GM21515 (cell line): ENCODE data around the gene RMC1.
A peak's percentile ranks its signal among the peaks of the same experiment; 100 is the strongest.

ENCODE experiments used
- ATAC-seq: cut with Tn5 transposase; IDR thresholded peaks from one replicate; pipeline ENCODE4 v1.9.1; 2021; ENCODE audit not compliant: unreplicated experiment

Gene RMC1

DNA sequence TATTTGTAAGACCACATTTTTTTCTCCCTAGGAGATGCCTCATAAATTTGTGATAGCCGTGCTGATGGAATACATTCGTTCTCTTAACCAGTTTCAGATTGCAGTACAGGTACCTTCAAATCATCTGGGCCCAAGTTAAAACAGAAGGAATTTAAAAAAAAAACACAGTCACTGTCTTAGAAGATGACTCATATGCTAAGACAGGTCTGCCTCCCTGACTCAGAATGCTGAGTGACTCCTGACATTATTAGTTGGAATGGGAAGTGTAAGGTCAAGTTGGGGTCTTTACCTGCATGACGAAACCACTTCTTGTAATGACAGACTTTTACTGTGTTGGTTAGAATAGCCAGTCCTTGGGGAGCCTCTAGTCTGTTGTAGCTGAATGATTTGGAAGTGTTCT is 26.3 kb downstream of the RMC1 start:
- no peak for ATAC-seq

DNA sequence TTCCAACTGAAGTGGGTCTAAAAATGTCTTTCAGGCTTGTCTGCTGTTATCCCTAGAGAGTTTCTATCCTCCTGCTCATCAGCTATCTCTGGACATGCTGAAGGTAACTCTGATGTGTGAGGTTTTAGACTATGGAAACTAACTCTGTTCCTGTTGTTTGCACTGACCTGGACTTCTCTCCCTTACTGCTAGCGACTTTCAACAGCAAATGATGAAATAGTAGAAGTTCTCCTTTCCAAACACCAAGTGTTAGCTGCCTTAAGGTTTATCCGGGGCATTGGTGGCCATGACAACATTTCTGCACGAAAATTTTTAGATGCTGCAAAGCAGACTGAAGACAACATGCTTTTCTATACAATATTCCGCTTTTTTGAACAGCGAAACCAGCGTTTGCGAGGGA is 26.9 kb downstream of the RMC1 start:
- ATAC-seq = no peak

GRCh38 chr18:23531912-23532311 is 28.6 kb downstream of the RMC1 start:
- no peak for ATAC-seq

- ATAC-seq = no peak
Measured at GRCh38 chr18:23532848-23533247, 29.5 kb downstream of the RMC1 start.

- no peak for ATAC-seq
Measured at GRCh38 chr18:23534276-23534675, 31.0 kb downstream of the RMC1 start.

DNA sequence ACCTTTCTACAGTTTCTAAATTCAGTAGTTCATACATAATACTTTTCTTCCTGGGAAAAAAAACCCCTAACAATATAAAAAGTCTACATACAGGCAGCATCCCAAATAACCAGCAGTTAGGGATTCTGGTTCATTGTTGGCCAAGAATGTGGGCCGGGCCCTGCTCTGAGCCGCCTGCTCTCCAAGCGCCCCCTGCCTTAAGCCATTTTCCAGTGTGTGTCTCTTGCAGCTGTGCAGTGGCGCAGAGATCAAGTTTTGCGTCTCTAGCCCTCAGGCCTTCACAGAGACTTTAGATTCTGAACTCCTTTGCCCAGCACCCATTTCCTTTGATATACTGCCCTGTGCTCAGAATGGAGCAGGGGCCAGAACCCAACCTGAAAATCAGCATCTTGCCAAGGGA is 32.9 kb downstream of the RMC1 start:
- no peak for ATAC-seq

GRCh38 chr18:23537274-23537673 is 34.0 kb downstream of the RMC1 start:
- ATAC-seq = no peak

- no peak for ATAC-seq
Measured at GRCh38 chr18:23538001-23538400, 34.7 kb downstream of the RMC1 start.

DNA sequence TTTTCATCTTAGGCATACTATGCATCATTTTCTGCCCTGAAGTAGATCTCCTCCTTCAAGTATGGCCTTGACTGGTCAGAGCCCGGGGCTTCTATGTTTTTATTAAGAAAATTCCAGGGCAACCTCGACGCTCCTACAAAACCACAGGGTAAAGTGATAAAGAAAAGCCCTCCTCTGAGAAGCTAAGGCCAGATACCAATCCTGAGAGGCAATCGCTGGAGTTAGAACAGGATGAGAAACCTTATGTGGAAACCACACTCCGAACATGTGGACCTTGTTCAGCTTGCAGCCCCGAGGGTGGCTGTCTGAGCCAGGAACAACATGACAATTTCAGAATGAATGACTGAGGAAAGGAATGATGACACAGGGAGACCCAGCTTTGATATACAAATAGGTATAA is 35.6 kb downstream of the RMC1 start:
- ATAC-seq = no peak

DNA sequence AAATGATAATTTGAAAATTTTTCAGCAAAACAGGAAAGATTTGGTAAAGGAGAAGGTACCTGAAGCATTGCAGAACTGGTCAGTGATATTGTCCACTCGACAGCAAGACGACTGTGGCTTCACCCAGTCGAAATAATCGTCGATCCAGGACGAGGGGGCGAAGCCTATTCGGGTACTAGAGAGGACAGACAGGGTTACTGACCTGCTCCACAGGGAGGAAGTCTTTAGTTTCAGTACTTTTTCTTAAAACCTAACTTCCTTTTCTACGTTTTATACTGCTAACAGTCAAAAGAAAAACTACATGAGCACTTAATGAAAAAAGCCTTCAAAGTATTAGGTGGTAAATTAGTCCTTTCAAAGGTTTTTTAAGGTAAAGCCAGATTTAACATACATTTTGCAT is 36.0 kb downstream of the RMC1 start:
- no peak for ATAC-seq

DNA sequence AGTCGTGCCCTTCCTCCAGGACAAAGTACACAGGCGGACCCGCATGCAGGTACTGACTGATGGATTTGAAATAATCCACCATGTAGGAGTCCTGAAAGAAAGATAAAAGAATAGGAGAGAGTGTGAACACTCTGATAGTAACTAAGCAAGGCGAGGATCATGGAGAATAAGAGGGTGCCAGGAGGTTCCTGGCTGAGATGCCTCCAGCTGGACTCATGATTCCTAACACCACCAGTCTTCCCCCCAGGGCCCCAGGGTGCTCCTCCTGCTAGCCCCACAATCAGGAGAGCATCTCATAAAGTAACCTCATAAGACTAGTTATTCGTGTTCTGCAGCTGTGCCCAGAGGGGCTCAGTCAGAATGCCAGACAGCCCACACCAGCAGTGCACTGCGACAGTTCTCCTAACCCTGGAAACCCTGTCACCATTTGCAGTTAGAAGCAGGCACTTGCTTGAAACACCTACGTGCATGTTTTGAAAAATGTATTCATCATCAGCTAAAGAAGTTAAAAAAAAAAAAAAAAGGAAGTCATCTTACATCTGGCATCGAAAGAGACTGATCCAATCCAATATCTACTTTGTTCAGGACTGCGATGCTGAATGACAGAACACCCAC is 36.7 kb downstream of the RMC1 start:
- no peak for ATAC-seq

DNA sequence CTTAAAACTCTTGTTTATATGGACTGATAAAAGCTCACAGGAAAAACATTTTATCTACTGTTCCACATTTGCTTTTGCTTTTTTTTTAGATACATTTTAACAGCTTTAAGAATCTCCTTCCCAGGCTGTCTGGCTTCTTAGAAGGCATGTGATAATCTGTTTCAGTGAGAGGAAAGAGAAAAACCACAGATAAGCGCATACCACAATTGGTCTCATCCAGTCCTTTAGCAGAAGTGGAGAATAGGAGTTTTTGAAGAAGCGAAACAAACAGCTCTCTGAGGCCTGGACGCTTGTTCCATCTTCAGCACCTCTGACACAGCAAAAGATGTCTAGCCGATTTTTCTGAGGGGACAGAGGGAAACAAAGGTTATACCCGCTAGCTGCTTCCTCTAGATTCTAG is 37.6 kb downstream of the RMC1 start:
- peak; percentile 55 for ATAC-seq

- ATAC-seq = no peak
Measured at GRCh38 chr18:23541349-23542093, 38.2 kb downstream of the RMC1 start.

DNA sequence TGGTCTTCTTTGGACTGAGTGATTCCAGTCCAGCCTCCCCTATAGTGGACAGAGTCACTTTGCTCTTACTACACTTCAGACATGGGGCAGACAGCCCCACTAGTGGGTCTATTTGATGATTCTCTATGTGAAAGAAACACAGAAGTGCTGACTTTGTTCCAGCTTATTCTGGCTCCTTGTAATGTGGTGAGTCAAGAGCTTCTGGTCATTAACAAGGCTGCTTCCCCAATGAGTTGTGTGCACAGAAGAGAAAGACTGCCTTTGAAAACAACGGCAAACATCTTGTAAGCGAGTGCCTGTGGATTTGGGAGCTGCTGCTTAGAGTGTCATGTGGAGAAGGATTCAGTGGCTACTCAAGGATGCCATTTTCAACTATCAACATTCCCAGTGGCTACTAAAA is 39.1 kb downstream of the RMC1 start:
- ATAC-seq = no peak

- ATAC-seq = no peak
Measured at GRCh38 chr18:23545247-23545789, 42.0 kb downstream of the RMC1 start.

- no peak for ATAC-seq
Measured at GRCh38 chr18:23547306-23547705, 44.0 kb downstream of the RMC1 start.

GRCh38 chr18:23547846-23548245 is 44.5 kb downstream of the RMC1 start:
- no peak for ATAC-seq

DNA sequence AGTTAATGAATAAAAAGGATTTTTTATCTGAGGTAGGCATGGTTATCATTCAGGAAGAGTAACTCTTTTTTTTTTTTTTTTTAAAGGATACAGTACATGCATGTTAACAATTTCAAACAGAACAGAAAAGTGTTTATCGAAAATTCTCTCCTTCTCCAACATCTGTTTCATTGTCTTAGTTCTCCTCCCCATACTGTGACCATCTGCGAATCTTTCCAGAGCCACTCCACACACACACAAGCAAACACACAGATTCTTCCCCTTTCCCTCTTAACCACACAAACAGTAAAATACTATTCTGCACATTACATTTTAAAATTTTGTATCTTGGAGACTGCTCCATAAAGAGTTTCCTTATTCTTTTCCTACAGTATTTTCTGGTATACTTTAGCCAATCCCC is 45.0 kb downstream of the RMC1 start:
- no peak for ATAC-seq

DNA sequence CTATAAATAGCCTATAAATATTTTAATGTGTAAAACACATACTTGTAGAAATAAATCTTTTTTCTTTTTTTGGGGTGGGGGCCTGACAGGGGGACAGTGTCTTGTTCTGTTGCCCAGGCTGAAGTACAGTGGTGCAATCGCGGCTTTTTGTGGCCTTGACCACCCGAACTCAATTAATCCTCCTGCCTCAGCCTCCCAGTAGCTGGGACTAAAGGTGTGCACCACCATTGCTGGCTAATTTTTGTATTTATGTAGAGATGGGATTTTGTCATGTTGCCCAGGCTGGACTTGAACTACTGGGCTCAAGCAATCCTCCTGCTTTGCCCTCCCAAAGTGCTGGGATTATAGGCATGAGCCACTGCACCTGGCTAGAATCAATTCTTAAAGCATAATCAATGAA is 45.4 kb downstream of the RMC1 start:
- no peak for ATAC-seq

GRCh38 chr18:23550898-23551297 is 47.6 kb downstream of the RMC1 start:
- ATAC-seq = no peak

- no peak for ATAC-seq
Measured at GRCh38 chr18:23551978-23552377, 48.7 kb downstream of the RMC1 start.

GRCh38 chr18:23552505-23552904 is 49.2 kb downstream of the RMC1 start:
- ATAC-seq = no peak

DNA sequence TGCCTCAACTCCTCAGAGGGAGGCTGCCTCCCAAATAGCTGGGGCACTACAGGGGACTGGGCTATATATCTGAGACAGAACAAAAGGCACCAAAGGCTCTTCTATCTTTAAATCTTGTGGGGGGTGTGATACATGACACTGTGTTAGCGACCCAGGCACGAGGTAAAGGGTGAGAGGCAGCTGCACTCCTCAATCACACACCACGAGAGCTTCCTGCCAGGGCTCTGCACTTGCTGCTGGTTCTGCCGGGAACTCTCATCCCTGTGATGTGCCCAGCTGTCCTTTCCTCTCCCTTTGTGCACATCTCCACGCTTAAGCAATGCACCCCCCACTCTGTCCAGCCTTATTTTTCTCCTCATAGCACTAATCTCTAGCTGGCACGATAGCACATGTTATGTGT is 50.6 kb downstream of the RMC1 start:
- ATAC-seq = no peak
